Endothelial cell of umbilical vein (primary cell): Measurements from ENCODE around the gene CAPZA2.

Experiments used
- CTCF ChIP-seq, 2 donors: IDR thresholded peaks; 1 replicate in 1 of 2; 2 replicates in 1 of 2; pipeline ENCODE4 v1.5.1; 2011; ENCODE audit warnings: low read length in 2 of 2, mild to moderate bottlenecking in 2 of 2, moderate library complexity in 2 of 2, control low read depth in 1 of 2, inconsistent platforms in 1 of 2, low read depth in 1 of 2; ENCODE audit not compliant: insufficient read depth in 1 of 2; ENCODE audit errors: extremely low read depth in 1 of 2
- EZH2 ChIP-seq: IDR thresholded peaks from 2 replicates; pipeline ENCODE4 v1.6.1; 2012; ENCODE audit warnings: borderline replicate concordance, low read depth, mild to moderate bottlenecking, moderate library complexity, low read length, inconsistent platforms; ENCODE audit not compliant: severe bottlenecking
- FOS ChIP-seq: IDR thresholded peaks from 2 replicates; pipeline ENCODE4 v1.6.1; 2011; ENCODE audit warnings: mild to moderate bottlenecking, low read length, moderate library complexity, borderline replicate concordance; ENCODE audit not compliant: insufficient read depth
- GATA2 ChIP-seq: IDR thresholded peaks from 2 replicates; pipeline ENCODE4 v1.7.0; 2011; ENCODE audit warnings: low read depth, mild to moderate bottlenecking, moderate library complexity, mixed read lengths, low read length; ENCODE audit not compliant: insufficient read length, insufficient read depth
- JUN ChIP-seq: IDR thresholded peaks from 2 replicates; pipeline ENCODE4 v1.6.1; 2011; ENCODE audit warnings: borderline replicate concordance, low read depth; ENCODE audit not compliant: insufficient read length, insufficient read depth
- MAX ChIP-seq: IDR thresholded peaks from 2 replicates; pipeline ENCODE4 v1.6.1; 2011; ENCODE audit not compliant: insufficient read depth, insufficient read length
- MYC ChIP-seq: IDR thresholded peaks from one replicate; pipeline ENCODE4 v1.6.1; 2011; ENCODE audit warnings: mild to moderate bottlenecking, low read depth, low read length
- POLR2A ChIP-seq: IDR thresholded peaks from 2 replicates; pipeline ENCODE4 v1.6.1; 2012; ENCODE audit warnings: low read depth, mild to moderate bottlenecking, control low read depth, low read length
- POLR2AphosphoS5 ChIP-seq: IDR thresholded peaks from 2 replicates; pipeline ENCODE4 v1.6.1; 2012; ENCODE audit warnings: low read depth, mild to moderate bottlenecking, control low read depth, low read length, moderate library complexity; ENCODE audit not compliant: insufficient read depth

- peak; percentile 27 for TF ChIP-seq POLR2AphosphoS5
- TF ChIP-seq POLR2A = no peak
- no peak for TF ChIP-seq CTCF (IDR thresholded peaks at IDR 0.05; ENCODE audit: extremely low read depth in 1 of 2, insufficient read depth in 1 of 2, low read depth in 1 of 2, low read length in 2 of 2)
- no peak for TF ChIP-seq EZH2
- no peak for TF ChIP-seq MAX
- no peak for TF ChIP-seq GATA2
- no peak for TF ChIP-seq JUN
- peak; percentile 29 for TF ChIP-seq FOS
- no peak for TF ChIP-seq MYC
Observed at GRCh38 chr7:116953372-116953905, 91.1 kb downstream of the CAPZA2 start, which contains the start of gene ST7.
